ENCODE results near the gene TOX3.

- TF ChIP-seq EZH2 (IDR thresholded peaks at IDR 0.05; ENCODE audit: insufficient read depth, poor library complexity, severe bottlenecking) (no peak), EZH2phosphoT487 (IDR thresholded peaks at IDR 0.05; ENCODE audit: insufficient read depth, low read depth) (no peak)
These were observed 105.1 kb downstream of the TOX3 start for GRCh38 chr16:52441886-52442285.
